ENCODE measurements around the gene PIK3R1.

- TF ChIP-seq CTCF (IDR thresholded peaks at IDR 0.05), result no peak
- no peak for TF ChIP-seq POLR2A (IDR thresholded peaks at IDR 0.05)
Measured at GRCh38 chr5:68279984-68280383, 64.4 kb downstream of the PIK3R1 start.

All from prostate gland (tissue), 2 donors.